ENCODE measurements around the gene ZRANB3.

ZRANB3 gene

GRCh38 chr2:135219226-135219625 lies 311.8 kb downstream of the ZRANB3 start:
- Mint-ChIP-seq H3K4me1 (no peaks in the 10 kb centered on the region), H3K4me3 (no peak overlapping the region)

GRCh38 chr2:135218426-135218825 lies 312.6 kb downstream of the ZRANB3 start:
- TF ChIP-seq CTCF (IDR thresholded peaks at IDR 0.05; ENCODE audit: unreplicated experiment in 3 of 3), result no peak
- Mint-ChIP-seq H3K36me3 (ENCODE audit: low read depth) (peaks cover 3% of the 10 kb centered on the region), H3K9me3 (no peaks in the 10 kb centered on the region), H3K4me3 (no peak overlapping the region), H3K27me3 (ENCODE audit: low read depth) (no peaks in the 10 kb centered on the region), H3K27ac (no peak overlapping the region), H3K4me1 (no peaks in the 10 kb centered on the region)

More at GRCh38 chr2:135219226-135219625, 311.8 kb downstream of the ZRANB3 start:
- Mint-ChIP-seq H3K27ac (no peak overlapping the region), H3K27me3 (ENCODE audit: low read depth) (no peaks in the 10 kb centered on the region), H3K36me3 (ENCODE audit: low read depth) (peaks cover 3% of the 10 kb centered on the region), H3K9me3 (no peaks in the 10 kb centered on the region)
- TF ChIP-seq CTCF (IDR thresholded peaks at IDR 0.05; ENCODE audit: unreplicated experiment in 3 of 3), result no peak

GRCh38 chr2:135212757-135213156 lies 318.3 kb downstream of the ZRANB3 start:
- no peaks in the 10 kb centered on the region for H3K27me3 Mint-ChIP-seq (ENCODE audit: low read depth)
- H3K36me3 Mint-ChIP-seq (ENCODE audit: low read depth), result peaks cover 3% of the 10 kb centered on the region
- no peaks in the 10 kb centered on the region for H3K4me1 Mint-ChIP-seq
- no peak overlapping the region for H3K4me3 Mint-ChIP-seq
- TF ChIP-seq CTCF (IDR thresholded peaks at IDR 0.05; ENCODE audit: unreplicated experiment in 3 of 3), result no peak
- H3K9me3 Mint-ChIP-seq, result no peaks in the 10 kb centered on the region
- no peak overlapping the region for H3K27ac Mint-ChIP-seq

GRCh38 chr2:135208016-135208415 lies 323.0 kb downstream of the ZRANB3 start:
- no peak for TF ChIP-seq CTCF (IDR thresholded peaks at IDR 0.05; ENCODE audit: unreplicated experiment in 3 of 3)
- Mint-ChIP-seq H3K4me3 (no peak overlapping the region), H3K9me3 (no peaks in the 10 kb centered on the region), H3K27ac (no peak overlapping the region), H3K4me1 (no peaks in the 10 kb centered on the region), H3K36me3 (ENCODE audit: low read depth) (peaks cover 3% of the 10 kb centered on the region), H3K27me3 (ENCODE audit: low read depth) (no peaks in the 10 kb centered on the region)

- H3K27ac Mint-ChIP-seq, result no peak overlapping the region
- H3K36me3 Mint-ChIP-seq (ENCODE audit: low read depth), result peaks cover 10% of the 10 kb centered on the region
- no peak for TF ChIP-seq CTCF (IDR thresholded peaks at IDR 0.05; ENCODE audit: unreplicated experiment in 3 of 3)
- H3K4me1 Mint-ChIP-seq, result peaks cover 5% of the 10 kb centered on the region
- H3K27me3 Mint-ChIP-seq (ENCODE audit: low read depth), result no peaks in the 10 kb centered on the region
- H3K9me3 Mint-ChIP-seq, result no peaks in the 10 kb centered on the region
- no peak overlapping the region for H3K4me3 Mint-ChIP-seq
Observed at GRCh38 chr2:135203944-135204343, 327.1 kb downstream of the ZRANB3 start.

GRCh38 chr2:135202751-135203150 lies 328.3 kb downstream of the ZRANB3 start:
- no peak overlapping the region for H3K4me3 Mint-ChIP-seq
- no peaks in the 10 kb centered on the region for H3K9me3 Mint-ChIP-seq
- peaks cover 5% of the 10 kb centered on the region for H3K4me1 Mint-ChIP-seq
- no peaks in the 10 kb centered on the region for H3K27me3 Mint-ChIP-seq (ENCODE audit: low read depth)
- peak overlapping the region; percentile 28 to 51 (median 40) for H3K27ac Mint-ChIP-seq
- H3K36me3 Mint-ChIP-seq (ENCODE audit: low read depth), result peaks cover 10% of the 10 kb centered on the region
- TF ChIP-seq CTCF (IDR thresholded peaks at IDR 0.05; ENCODE audit: unreplicated experiment in 3 of 3), result no peak
